K562 (cell line): ENCODE measurements around the gene B3GNT4. TPM values are rescaled to one million over a fixed set of nuclear protein-coding genes. Genes with fewer than 3 reads are reported as not detected.

Experiments used
- ARID1B ChIP-seq: fragments of 450-650 bp; IDR thresholded peaks from 2 replicates; pipeline ENCODE4 v1.6.1; 2016; ENCODE audit warnings: antibody characterized with exemption, mild to moderate bottlenecking, inconsistent platforms
- DPF2 ChIP-seq: fragments of 450-650 bp; IDR thresholded peaks from 2 replicates; pipeline ENCODE4 v1.6.1; 2016
- ESRRA ChIP-seq: fragments of 450-650 bp; IDR thresholded peaks from 2 replicates; pipeline ENCODE4 v1.6.1; 2014; ENCODE audit warnings: low read depth, mild to moderate bottlenecking, moderate library complexity, borderline replicate concordance
- GABPA ChIP-seq: fragments of 200-800 bp; sonication (Bioruptor generic); conservative IDR thresholded peaks from 2 replicates; pipeline ENCODE4 v1.6.1; 2016; ENCODE audit warnings: low read depth, missing genetic modification characterization, missing compliant biosample characterization
- HES1 ChIP-seq: fragments of 450-650 bp; IDR thresholded peaks from 2 replicates; pipeline ENCODE4 v1.6.1; 2016; ENCODE audit warnings: low read depth, mild to moderate bottlenecking, moderate library complexity
- KLF16 ChIP-seq: IDR thresholded peaks from 2 replicates; pipeline ENCODE4 v1.6.1; 2016; ENCODE audit warnings: antibody characterized with exemption
- MTA2 ChIP-seq: fragments of 450-650 bp; IDR thresholded peaks from 2 replicates; pipeline ENCODE4 v1.6.1; 2016; ENCODE audit warnings: low read depth
- MTA3 ChIP-seq: fragments of 450-650 bp; formaldehyde crosslinking; IDR thresholded peaks from 2 replicates; pipeline ENCODE4 v1.6.1; 2017; ENCODE audit warnings: mild to moderate bottlenecking, borderline replicate concordance
- RCOR1 ChIP-seq, 2 experiments: IDR thresholded peaks; 2 replicates each; pipeline ENCODE4 v1.6.1; 2012; ENCODE audit warnings: low read depth in 2 of 2, low read length in 2 of 2, borderline replicate concordance in 1 of 2, improper control_type of control experiment in 1 of 2
- TRIM24 ChIP-seq, 2 experiments: fragments of 450-650 bp; IDR thresholded peaks; 2 replicates each; pipeline ENCODE4 v1.6.1; 2016
- ZNF212 ChIP-seq: fragments of 450-650 bp; formaldehyde crosslinking; IDR thresholded peaks from 2 replicates; pipeline ENCODE4 v1.4.0; 2020; ENCODE audit warnings: mild to moderate bottlenecking
- polyA plus RNA-seq, 8 experiments: library from polyadenylated mRNA; depleted of rRNA in 4 of 8; stranded (reverse) in 5 of 8; unstranded in 3 of 8; fragments of >200 nt; fragmentation: Nextera tagmentation in 2 of 8; fragmentation: Illumina TruSeq in 1 of 8; extraction: Ambion mirVana in 2 of 8; extraction: Trizol in 1 of 8; gene quantifications; 2 replicates each; pipeline versions ENCODE4 v1.2.1 to v1.2.3, GENCODE V29; 2011 to 2014; ENCODE audit warnings: inconsistent platforms in 1 of 8, missing spikeins in 1 of 8
- total RNA-seq, 7 experiments: library from RNA; depleted of rRNA in 6 of 7; stranded (reverse); fragments of >200 nt in 6 of 7; fragmentation: Illumina TruSeq in 2 of 7; extraction: Trizol in 2 of 7; gene quantifications; 2 replicates each; pipeline versions ENCODE4 v1.2.1 to v1.2.3, GENCODE V29; 2011 to 2021; ENCODE audit warnings: low replicate concordance in 1 of 7
- TF ChIP-seq, protein P1 (sequence below): IDR thresholded peaks from 2 replicates; pipeline ENCODE4 v1.6.1; 2011; ENCODE audit warnings: borderline replicate concordance, low read depth, mild to moderate bottlenecking, moderate library complexity, low read length; ENCODE audit not compliant: insufficient read depth, poor library complexity, severe bottlenecking
- TF ChIP-seq, protein P2 (sequence below): fragments of 450-650 bp; IDR thresholded peaks from 2 replicates; pipeline ENCODE4 v1.6.1; 2016; ENCODE audit warnings: low read depth

B3GNT4 gene
- total and polyA plus RNA-seq, 9 of the 15 experiments (the other 6 are each of a cell fraction or from before 2014, with no cell fraction given): 0.17 to 3.2 (median 1.3) TPM

DNA sequence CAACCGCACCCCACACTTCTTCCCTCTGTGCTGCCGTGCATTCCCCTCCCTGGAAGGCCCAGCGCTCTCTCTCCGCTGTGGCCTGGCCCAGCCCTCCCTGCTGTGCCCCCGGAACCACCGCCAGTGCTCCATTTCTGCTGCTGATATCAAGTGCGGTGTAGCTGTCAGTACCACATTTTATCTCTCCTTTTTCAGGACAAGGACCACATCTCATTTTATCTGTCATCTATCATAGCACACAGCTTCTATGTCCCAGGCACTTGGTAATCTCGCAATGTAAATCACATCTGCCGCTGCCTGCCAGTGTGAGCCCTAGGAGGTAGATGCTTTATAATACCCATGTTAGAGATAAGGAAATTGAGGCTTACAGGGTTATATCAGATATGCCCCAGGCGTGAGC, 47.8 kb upstream of the B3GNT4 start (continued):
- TF ChIP-seq RCOR1 (IDR thresholded peaks at IDR 0.05; ENCODE audit: borderline replicate concordance in 1 of 2, low read depth in 2 of 2, low read length in 2 of 2): peak in 1 of 2 experiments; percentile 78; a peak in 2 of 4 replicates
- peak; percentile 27; the same call in 1 of the 2 replicates for TF ChIP-seq ESRRA
- TF ChIP-seq DPF2: peak; percentile 58; the same call in 1 of the 2 replicates
- TF ChIP-seq TRIM24 (IDR thresholded peaks at IDR 0.05): peak; percentile 35 to 58; a peak in 1 of 4 replicates
- peak; percentile 46; the same call in 1 of the 2 replicates for TF ChIP-seq HES1
- TF ChIP-seq, protein P1, sequence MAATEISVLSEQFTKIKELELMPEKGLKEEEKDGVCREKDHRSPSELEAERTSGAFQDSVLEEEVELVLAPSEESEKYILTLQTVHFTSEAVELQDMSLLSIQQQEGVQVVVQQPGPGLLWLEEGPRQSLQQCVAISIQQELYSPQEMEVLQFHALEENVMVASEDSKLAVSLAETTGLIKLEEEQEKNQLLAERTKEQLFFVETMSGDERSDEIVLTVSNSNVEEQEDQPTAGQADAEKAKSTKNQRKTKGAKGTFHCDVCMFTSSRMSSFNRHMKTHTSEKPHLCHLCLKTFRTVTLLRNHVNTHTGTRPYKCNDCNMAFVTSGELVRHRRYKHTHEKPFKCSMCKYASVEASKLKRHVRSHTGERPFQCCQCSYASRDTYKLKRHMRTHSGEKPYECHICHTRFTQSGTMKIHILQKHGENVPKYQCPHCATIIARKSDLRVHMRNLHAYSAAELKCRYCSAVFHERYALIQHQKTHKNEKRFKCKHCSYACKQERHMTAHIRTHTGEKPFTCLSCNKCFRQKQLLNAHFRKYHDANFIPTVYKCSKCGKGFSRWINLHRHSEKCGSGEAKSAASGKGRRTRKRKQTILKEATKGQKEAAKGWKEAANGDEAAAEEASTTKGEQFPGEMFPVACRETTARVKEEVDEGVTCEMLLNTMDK: no peak
- TF ChIP-seq MTA2: peak; percentile 37
- no peak for TF ChIP-seq ZNF212 (CRISPR knock-in tag)
- peak; percentile 41; the same call in 1 of the 2 replicates for TF ChIP-seq MTA3
- 0 out of 2 replicates have a peak, but pooled peaks have one; percentile 32 for TF ChIP-seq GABPA (tag)
- TF ChIP-seq, protein P2, sequence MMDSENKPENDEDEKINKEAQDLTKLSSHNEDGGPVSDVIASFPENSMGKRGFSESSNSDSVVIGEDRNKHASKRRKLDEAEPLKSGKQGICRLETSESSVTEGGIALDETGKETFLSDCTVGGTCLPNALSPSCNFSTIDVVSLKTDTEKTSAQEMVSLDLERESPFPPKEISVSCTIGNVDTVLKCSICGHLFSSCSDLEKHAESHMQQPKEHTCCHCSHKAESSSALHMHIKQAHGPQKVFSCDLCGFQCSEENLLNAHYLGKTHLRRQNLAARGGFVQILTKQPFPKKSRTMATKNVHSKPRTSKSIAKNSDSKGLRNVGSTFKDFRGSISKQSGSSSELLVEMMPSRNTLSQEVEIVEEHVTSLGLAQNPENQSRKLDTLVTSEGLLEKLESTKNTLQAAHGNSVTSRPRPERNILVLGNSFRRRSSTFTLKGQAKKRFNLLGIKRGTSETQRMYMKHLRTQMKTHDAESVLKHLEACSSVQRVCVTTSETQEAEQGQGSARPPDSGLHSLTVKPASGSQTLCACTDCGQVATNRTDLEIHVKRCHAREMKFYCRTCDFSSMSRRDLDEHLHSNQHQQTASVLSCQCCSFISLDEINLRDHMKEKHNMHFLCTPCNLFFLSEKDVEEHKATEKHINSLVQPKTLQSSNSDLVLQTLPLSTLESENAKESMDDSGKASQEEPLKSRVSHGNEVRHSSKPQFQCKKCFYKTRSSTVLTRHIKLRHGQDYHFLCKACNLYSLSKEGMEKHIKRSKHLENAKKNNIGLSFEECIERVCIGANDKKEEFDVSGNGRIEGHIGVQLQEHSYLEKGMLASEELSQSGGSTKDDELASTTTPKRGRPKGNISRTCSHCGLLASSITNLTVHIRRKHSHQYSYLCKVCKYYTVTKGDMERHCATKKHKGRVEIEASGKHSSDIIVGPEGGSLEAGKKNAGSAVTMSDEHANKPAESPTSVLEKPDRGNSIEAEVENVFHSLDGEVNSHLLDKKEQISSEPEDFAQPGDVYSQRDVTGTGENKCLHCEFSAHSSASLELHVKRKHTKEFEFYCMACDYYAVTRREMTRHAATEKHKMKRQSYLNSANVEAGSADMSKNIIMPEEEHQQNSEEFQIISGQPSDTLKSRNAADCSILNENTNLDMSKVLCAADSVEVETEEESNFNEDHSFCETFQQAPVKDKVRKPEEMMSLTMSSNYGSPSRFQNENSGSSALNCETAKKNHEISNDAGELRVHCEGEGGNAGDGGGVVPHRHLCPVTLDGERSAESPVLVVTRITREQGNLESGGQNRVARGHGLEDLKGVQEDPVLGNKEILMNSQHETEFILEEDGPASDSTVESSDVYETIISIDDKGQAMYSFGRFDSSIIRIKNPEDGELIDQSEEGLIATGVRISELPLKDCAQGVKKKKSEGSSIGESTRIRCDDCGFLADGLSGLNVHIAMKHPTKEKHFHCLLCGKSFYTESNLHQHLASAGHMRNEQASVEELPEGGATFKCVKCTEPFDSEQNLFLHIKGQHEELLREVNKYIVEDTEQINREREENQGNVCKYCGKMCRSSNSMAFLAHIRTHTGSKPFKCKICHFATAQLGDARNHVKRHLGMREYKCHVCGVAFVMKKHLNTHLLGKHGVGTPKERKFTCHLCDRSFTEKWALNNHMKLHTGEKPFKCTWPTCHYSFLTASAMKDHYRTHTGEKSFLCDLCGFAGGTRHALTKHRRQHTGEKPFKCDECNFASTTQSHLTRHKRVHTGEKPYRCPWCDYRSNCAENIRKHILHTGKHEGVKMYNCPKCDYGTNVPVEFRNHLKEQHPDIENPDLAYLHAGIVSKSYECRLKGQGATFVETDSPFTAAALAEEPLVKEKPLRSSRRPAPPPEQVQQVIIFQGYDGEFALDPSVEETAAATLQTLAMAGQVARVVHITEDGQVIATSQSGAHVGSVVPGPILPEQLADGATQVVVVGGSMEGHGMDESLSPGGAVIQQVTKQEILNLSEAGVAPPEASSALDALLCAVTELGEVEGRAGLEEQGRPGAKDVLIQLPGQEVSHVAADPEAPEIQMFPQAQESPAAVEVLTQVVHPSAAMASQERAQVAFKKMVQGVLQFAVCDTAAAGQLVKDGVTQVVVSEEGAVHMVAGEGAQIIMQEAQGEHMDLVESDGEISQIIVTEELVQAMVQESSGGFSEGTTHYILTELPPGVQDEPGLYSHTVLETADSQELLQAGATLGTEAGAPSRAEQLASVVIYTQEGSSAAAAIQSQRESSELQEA: no peak
- TF ChIP-seq KLF16: peak; percentile 88
- TF ChIP-seq ARID1B: peak; percentile 74
